Measurements from ENCODE around the gene F12.

DNA sequence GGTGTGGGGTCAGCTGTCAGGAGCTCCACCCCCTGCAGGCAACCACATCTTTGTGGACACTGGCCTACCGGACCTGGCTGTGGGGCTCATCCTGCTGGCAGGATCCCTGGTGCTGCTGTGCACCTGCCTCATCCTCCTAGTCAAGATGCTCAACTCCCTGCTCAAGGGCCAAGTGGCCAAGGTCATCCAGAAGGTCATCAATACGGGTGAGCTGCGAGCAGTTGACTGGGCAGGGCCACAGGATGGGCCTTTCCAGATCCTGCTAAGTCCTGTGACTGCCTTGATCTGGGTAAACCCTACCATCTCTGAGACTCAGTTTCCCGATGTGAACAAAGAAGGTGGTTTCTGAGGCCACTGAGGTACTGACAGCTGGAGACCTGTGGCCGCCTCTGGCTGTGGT is 15.4 kb downstream of the F12 start:
- TF ChIP-seq, protein P1, sequence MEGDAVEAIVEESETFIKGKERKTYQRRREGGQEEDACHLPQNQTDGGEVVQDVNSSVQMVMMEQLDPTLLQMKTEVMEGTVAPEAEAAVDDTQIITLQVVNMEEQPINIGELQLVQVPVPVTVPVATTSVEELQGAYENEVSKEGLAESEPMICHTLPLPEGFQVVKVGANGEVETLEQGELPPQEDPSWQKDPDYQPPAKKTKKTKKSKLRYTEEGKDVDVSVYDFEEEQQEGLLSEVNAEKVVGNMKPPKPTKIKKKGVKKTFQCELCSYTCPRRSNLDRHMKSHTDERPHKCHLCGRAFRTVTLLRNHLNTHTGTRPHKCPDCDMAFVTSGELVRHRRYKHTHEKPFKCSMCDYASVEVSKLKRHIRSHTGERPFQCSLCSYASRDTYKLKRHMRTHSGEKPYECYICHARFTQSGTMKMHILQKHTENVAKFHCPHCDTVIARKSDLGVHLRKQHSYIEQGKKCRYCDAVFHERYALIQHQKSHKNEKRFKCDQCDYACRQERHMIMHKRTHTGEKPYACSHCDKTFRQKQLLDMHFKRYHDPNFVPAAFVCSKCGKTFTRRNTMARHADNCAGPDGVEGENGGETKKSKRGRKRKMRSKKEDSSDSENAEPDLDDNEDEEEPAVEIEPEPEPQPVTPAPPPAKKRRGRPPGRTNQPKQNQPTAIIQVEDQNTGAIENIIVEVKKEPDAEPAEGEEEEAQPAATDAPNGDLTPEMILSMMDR (IDR thresholded peaks at IDR 0.05): no peak
- TF ChIP-seq TCF7L2 (IDR thresholded peaks at IDR 0.05; ENCODE audit: low read depth, low read length) (no peak), POLR2AphosphoS5 (IDR thresholded peaks at IDR 0.05; ENCODE audit: low read depth, low read length) (no peak)

All from Panc1 (cell line).